WTC11 (cell line): ENCODE data around the gene PHF11. TPM values are rescaled to one million over a fixed set of nuclear protein-coding genes. Genes with fewer than 3 reads are reported as not detected.
A peak's percentile ranks its signal among the peaks of the same experiment; 100 is the strongest.

Experiments used
- ATAC-seq: fragments of 200-7000 bp; cut with Tn5 transposase; 2 replicates; pipeline ENCODE4 v1.10.0; 2021; ENCODE audit warnings: mild to moderate bottlenecking, moderate library complexity
- CTCF ChIA-PET: fragments of 300-600 bp; sonication (Branson Sonifier 250); formaldehyde crosslinking; loops from one replicate; lab custom pipeline; 2021; ENCODE audit warnings: antibody characterized with exemption; lab: Charles Lee
- POLR2A ChIA-PET: fragments of 350-600 bp; sonication (Branson Sonifier 250); formaldehyde crosslinking; loops from one replicate; lab custom pipeline; 2021; ENCODE audit warnings: antibody characterized with exemption; lab: Charles Lee
- DNase-seq: peaks from one replicate; pipeline ENCODE4 v3.0.0; 2021; ENCODE audit warnings: low spot score
- H3K27ac Mint-ChIP-seq: 2 replicates; pipeline ENCODE4 v1.8.0; 2021; ENCODE audit warnings: mixed read lengths
- H3K27me3 Mint-ChIP-seq: 2 replicates; pipeline ENCODE4 v1.8.0; 2021; ENCODE audit warnings: low read depth, mild to moderate bottlenecking, moderate library complexity, mixed read lengths
- H3K36me3 Mint-ChIP-seq: 2 replicates; pipeline ENCODE4 v1.8.0; 2021; ENCODE audit warnings: mixed read lengths
- H3K4me1 Mint-ChIP-seq: 2 replicates; pipeline ENCODE4 v1.8.0; 2022; ENCODE audit warnings: mixed read lengths
- H3K4me3 Mint-ChIP-seq: 2 replicates; pipeline ENCODE4 v1.8.0; 2021; ENCODE audit warnings: mild to moderate bottlenecking, moderate library complexity, mixed read lengths
- H3K9me3 Mint-ChIP-seq: 2 replicates; pipeline ENCODE4 v1.8.0; 2021; ENCODE audit warnings: mixed read lengths
- ARID4B ChIP-seq: sonication (generic); formaldehyde crosslinking; IDR thresholded peaks from 2 replicates; pipeline ENCODE4 v1.8.0; 2023; ENCODE audit warnings: missing genetic modification reagents, mild to moderate bottlenecking, borderline replicate concordance
- ATF1 ChIP-seq: sonication (generic); formaldehyde crosslinking; IDR thresholded peaks from 2 replicates; pipeline ENCODE4 v1.8.1; 2023; ENCODE audit warnings: mild to moderate bottlenecking, moderate library complexity, missing genetic modification reagents
- CREB1 ChIP-seq: sonication (generic); formaldehyde crosslinking; IDR thresholded peaks from 2 replicates; pipeline ENCODE4 v1.8.0; 2023; ENCODE audit warnings: mild to moderate bottlenecking, missing genetic modification reagents
- GRHL2 ChIP-seq: fragments of 250-450 bp; sonication (Bioruptor Pico); IDR thresholded peaks from 2 replicates; pipeline ENCODE4 v1.8.0; 2022; ENCODE audit warnings: mild to moderate bottlenecking, moderate library complexity; ENCODE audit not compliant: insufficient replicate concordance, severe bottlenecking
- GTF2I ChIP-seq: fragments of 250-450 bp; sonication (Bioruptor Pico); conservative IDR thresholded peaks from 2 replicates; pipeline ENCODE4 v1.4.0; 2021; ENCODE audit warnings: mild to moderate bottlenecking
- HMGXB4 ChIP-seq: sonication (generic); formaldehyde crosslinking; IDR thresholded peaks from 2 replicates; pipeline ENCODE4 v1.8.1; 2023; ENCODE audit warnings: mild to moderate bottlenecking, moderate library complexity, missing genetic modification reagents
- PRDM15 ChIP-seq: sonication (generic); formaldehyde crosslinking; IDR thresholded peaks from 2 replicates; pipeline ENCODE4 v1.8.0; 2022; ENCODE audit warnings: missing genetic modification reagents
- PRRX2 ChIP-seq: fragments of 250-450 bp; sonication (Bioruptor Pico); IDR thresholded peaks from 2 replicates; pipeline ENCODE4 v1.8.0; 2021; ENCODE audit warnings: mild to moderate bottlenecking
- RORB ChIP-seq: fragments of 250-450 bp; sonication (Bioruptor Pico); IDR thresholded peaks from 2 replicates; pipeline ENCODE4 v1.9.0; 2021; ENCODE audit warnings: mild to moderate bottlenecking
- ZNF138 ChIP-seq: sonication (generic); formaldehyde crosslinking; conservative IDR thresholded peaks from 2 replicates; pipeline ENCODE4 v1.8.1; 2022; ENCODE audit warnings: mild to moderate bottlenecking, moderate library complexity, missing genetic modification reagents
- ZNF232 ChIP-seq: sonication (generic); formaldehyde crosslinking; IDR thresholded peaks from 2 replicates; pipeline ENCODE4 v1.8.0; 2022; ENCODE audit warnings: mild to moderate bottlenecking, missing genetic modification reagents
- ZNF281 ChIP-seq: sonication (generic); formaldehyde crosslinking; IDR thresholded peaks from 2 replicates; pipeline ENCODE4 v1.8.0; 2023; ENCODE audit warnings: mild to moderate bottlenecking, missing genetic modification reagents
- ZNF416 ChIP-seq: fragments of 250-450 bp; sonication (Bioruptor Pico); IDR thresholded peaks from 2 replicates; pipeline ENCODE4 v1.9.0; 2021; ENCODE audit warnings: mild to moderate bottlenecking, inconsistent platforms
- total RNA-seq: library from RNA; stranded (reverse); gene quantifications from 3 replicates; pipeline ENCODE4 v1.2.3, GENCODE V29; 2021
- TF ChIP-seq, protein P1 (sequence below): sonication (generic); formaldehyde crosslinking; IDR thresholded peaks from 2 replicates; pipeline ENCODE4 v1.8.1; 2023; ENCODE audit warnings: mild to moderate bottlenecking, missing genetic modification reagents

The PHF11 gene
- total RNA-seq, 1 experiment from 2014 or later: 9.3 TPM

- no peak for TF ChIP-seq ZNF281 (CRISPR knock-in tag)
- TF ChIP-seq RORB (CRISPR knock-in tag): no peak
- TF ChIP-seq PRDM15: no peak
- ATAC-seq (no peak), DNase-seq (no peak)
- no peaks in the 10 kb centered on the region for H3K9me3 Mint-ChIP-seq
- peaks cover 3% of the 10 kb centered on the region; the same call in 1 of the 2 replicates for H3K4me1 Mint-ChIP-seq
- peak overlapping the region; percentile 9; the same call in 1 of the 2 replicates for H3K27ac Mint-ChIP-seq
- H3K4me3 Mint-ChIP-seq: no peak overlapping the region; the same call in 1 of the 2 replicates
- ChIA-PET POLR2A (no interaction called here), CTCF (interaction anchor here (0.7 to 2.2 kb wide), 3 partner anchors 54 to 110 kb away, joined by 3 to 7 read pairs (median 5); partner anchors contain the start of gene CAB39L)
- no peaks in the 10 kb centered on the region for H3K27me3 Mint-ChIP-seq
- no peaks in the 10 kb centered on the region for H3K36me3 Mint-ChIP-seq
These were observed 1.5 kb downstream of the PHF11 start for GRCh38 chr13:49497272-49497671.

DNA sequence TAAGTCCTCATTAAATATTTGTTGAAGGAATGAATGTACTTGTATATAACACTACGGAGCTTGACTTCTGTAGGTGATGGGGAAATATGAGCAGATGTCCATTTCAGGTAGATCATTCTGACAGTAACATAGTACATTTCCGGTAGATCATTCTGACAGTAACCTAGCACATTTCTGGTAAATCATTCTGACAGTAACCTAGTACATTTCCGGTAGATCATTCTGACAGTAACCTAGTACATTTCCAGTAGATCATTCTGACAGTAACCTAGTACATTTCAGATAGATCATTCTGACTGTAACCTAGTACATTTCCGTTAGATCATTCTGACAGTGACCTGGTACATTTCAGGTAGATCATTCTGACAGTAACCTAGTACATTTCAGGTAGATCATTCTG is 2.5 kb downstream of the PHF11 start:
- H3K27ac Mint-ChIP-seq: no peak overlapping the region
- TF ChIP-seq HMGXB4 (CRISPR knock-in tag) (no peak), PRRX2 (CRISPR knock-in tag) (no peak), CREB1 (CRISPR knock-in tag) (no peak), ZNF138 (CRISPR knock-in tag) (no peak), ZNF232 (CRISPR knock-in tag) (no peak)
- TF ChIP-seq, protein P1, sequence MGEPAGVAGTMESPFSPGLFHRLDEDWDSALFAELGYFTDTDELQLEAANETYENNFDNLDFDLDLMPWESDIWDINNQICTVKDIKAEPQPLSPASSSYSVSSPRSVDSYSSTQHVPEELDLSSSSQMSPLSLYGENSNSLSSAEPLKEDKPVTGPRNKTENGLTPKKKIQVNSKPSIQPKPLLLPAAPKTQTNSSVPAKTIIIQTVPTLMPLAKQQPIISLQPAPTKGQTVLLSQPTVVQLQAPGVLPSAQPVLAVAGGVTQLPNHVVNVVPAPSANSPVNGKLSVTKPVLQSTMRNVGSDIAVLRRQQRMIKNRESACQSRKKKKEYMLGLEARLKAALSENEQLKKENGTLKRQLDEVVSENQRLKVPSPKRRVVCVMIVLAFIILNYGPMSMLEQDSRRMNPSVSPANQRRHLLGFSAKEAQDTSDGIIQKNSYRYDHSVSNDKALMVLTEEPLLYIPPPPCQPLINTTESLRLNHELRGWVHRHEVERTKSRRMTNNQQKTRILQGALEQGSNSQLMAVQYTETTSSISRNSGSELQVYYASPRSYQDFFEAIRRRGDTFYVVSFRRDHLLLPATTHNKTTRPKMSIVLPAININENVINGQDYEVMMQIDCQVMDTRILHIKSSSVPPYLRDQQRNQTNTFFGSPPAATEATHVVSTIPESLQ (CRISPR knock-in tag): no peak
- no peaks in the 10 kb centered on the region for H3K27me3 Mint-ChIP-seq
- ChIA-PET CTCF (no interaction called here), POLR2A (no interaction called here)
- H3K9me3 Mint-ChIP-seq: no peaks in the 10 kb centered on the region
- ATAC-seq (no peak), DNase-seq (no peak)
- H3K4me3 Mint-ChIP-seq: no peak overlapping the region
- peaks cover 3% of the 10 kb centered on the region; the same call in 1 of the 2 replicates for H3K4me1 Mint-ChIP-seq
- no peaks in the 10 kb centered on the region for H3K36me3 Mint-ChIP-seq

DNA sequence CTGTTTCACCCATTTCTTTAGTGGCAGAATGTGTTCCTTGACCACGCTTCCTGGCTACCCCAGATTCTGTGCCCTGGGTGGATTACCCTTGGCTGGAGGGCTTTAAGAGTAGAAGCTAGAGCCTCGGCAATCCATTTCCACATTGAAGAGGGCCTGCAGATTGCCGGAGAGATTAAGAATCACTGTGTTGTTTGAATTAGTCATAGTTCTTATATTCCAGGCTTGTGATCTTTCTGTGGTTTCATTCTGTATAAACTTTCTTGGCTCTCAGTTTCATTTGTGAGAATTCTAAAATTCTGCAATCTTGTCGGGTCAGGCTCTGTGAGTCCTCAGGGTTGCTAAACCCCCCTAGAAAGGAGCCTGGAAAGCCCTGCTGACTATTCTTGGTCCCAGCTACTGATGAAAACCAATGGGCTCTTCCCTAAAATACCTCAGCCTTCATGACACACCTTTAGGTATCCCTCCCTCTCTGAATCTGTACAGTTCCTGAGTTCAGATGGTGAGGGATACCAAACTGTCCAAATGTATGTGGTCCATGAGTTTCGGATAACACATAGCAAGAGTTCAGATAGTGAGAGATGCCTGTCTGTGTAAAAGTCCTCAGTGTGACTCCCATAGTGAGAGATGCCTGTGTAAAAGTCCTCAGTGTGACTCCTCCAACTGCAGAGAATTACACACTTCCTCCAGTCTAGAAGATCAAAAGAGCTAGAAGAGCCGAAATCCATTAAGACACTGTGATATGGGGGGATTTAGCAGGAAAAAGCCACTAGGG is 4.3 kb downstream of the PHF11 start:
- no peaks in the 10 kb centered on the region for H3K36me3 Mint-ChIP-seq
- ChIA-PET POLR2A (no interaction called here), CTCF (no interaction called here)
- no peaks in the 10 kb centered on the region for H3K9me3 Mint-ChIP-seq
- no peaks in the 10 kb centered on the region for H3K27me3 Mint-ChIP-seq
- ATAC-seq (no peak), DNase-seq (no peak)
- peaks cover 3% of the 10 kb centered on the region; the same call in 1 of the 2 replicates for H3K4me1 Mint-ChIP-seq
- H3K27ac Mint-ChIP-seq: no peak overlapping the region
- no peak overlapping the region for H3K4me3 Mint-ChIP-seq
- TF ChIP-seq ATF1 (CRISPR knock-in tag) (no peak), ZNF138 (CRISPR knock-in tag) (no peak), ZNF416 (CRISPR knock-in tag) (no peak), GRHL2 (CRISPR knock-in tag) (no peak), ARID4B (CRISPR knock-in tag) (no peak), GTF2I (CRISPR knock-in tag) (no peak)
